ENCODE results near the gene NPRL2. TPM values are rescaled to one million over a fixed set of nuclear protein-coding genes. Genes with fewer than 3 reads are reported as not detected.

Gene NPRL2
- total RNA-seq, 1 donor from 2014 or later = 17.3 TPM

GRCh38 chr3:50351323-50351697, 735 bp upstream of the NPRL2 start:
- no peak for DNase-seq (ENCODE audit: low spot score)

GRCh38 chr3:50350213-50350526, 405 bp downstream of the NPRL2 start:
- DNase-seq (ENCODE audit: low spot score) = no peak

- no peak for DNase-seq (ENCODE audit: low spot score)
These were observed 3.3 kb downstream of the NPRL2 start for GRCh38 chr3:50347187-50347813.

- no peak for DNase-seq (ENCODE audit: low spot score)
These were observed 4.9 kb downstream of the NPRL2 start, which contains the start of gene ZMYND10 for GRCh38 chr3:50345586-50346234. Gene ZMYND10, minus strand, starts transcription at chr3:50345732. Its CDS starts 153 bp downstream, at chr3:50345579.

- no peak for DNase-seq (ENCODE audit: low spot score)
These were observed 5.6 kb downstream of the NPRL2 start for GRCh38 chr3:50345008-50345407.

- no peak for DNase-seq (ENCODE audit: low spot score)
These were observed 7.6 kb downstream of the NPRL2 start for GRCh38 chr3:50342813-50343633.

- no peak for DNase-seq (ENCODE audit: low spot score)
These were observed 8.5 kb downstream of the NPRL2 start for GRCh38 chr3:50341996-50342650.

- no peak for DNase-seq (ENCODE audit: low spot score)
These were observed 9.0 kb downstream of the NPRL2 start for GRCh38 chr3:50341537-50341936.

GRCh38 chr3:50340448-50341329, 9.9 kb downstream of the NPRL2 start, which contains the start of gene RASSF1:
Gene RASSF1, minus strand, starts transcription at chr3:50340836. Its CDS starts 31 bp downstream, at chr3:50340805.
- peak; percentile 94 for DNase-seq (ENCODE audit: low spot score)

GRCh38 chr3:50340147-50340447, 10.5 kb downstream of the NPRL2 start:
- no peak for DNase-seq (ENCODE audit: low spot score)

GRCh38 chr3:50339485-50340146, 11.0 kb downstream of the NPRL2 start:
- DNase-seq (ENCODE audit: low spot score) = no peak

GRCh38 chr3:50338965-50339364, 11.6 kb downstream of the NPRL2 start:
- DNase-seq (ENCODE audit: low spot score) = no peak

GRCh38 chr3:50337175-50337861, 13.3 kb downstream of the NPRL2 start:
- DNase-seq (ENCODE audit: low spot score) = peak; percentile 99

GRCh38 chr3:50336452-50337174, 14.0 kb downstream of the NPRL2 start:
- no peak for DNase-seq (ENCODE audit: low spot score)

GRCh38 chr3:50334339-50335075, 16.1 kb downstream of the NPRL2 start:
- no peak for DNase-seq (ENCODE audit: low spot score)

GRCh38 chr3:50333744-50334328, 16.7 kb downstream of the NPRL2 start:
- no peak for DNase-seq (ENCODE audit: low spot score)

GRCh38 chr3:50331364-50331907, 19.1 kb downstream of the NPRL2 start:
- no peak for DNase-seq (ENCODE audit: low spot score)

- DNase-seq (ENCODE audit: low spot score) = no peak
These were observed 20.2 kb downstream of the NPRL2 start for GRCh38 chr3:50330330-50330729.
